ENCODE results near the gene SFI1.
A peak's percentile ranks its signal among the peaks of the same experiment; 100 is the strongest.

The SFI1 gene

DNA sequence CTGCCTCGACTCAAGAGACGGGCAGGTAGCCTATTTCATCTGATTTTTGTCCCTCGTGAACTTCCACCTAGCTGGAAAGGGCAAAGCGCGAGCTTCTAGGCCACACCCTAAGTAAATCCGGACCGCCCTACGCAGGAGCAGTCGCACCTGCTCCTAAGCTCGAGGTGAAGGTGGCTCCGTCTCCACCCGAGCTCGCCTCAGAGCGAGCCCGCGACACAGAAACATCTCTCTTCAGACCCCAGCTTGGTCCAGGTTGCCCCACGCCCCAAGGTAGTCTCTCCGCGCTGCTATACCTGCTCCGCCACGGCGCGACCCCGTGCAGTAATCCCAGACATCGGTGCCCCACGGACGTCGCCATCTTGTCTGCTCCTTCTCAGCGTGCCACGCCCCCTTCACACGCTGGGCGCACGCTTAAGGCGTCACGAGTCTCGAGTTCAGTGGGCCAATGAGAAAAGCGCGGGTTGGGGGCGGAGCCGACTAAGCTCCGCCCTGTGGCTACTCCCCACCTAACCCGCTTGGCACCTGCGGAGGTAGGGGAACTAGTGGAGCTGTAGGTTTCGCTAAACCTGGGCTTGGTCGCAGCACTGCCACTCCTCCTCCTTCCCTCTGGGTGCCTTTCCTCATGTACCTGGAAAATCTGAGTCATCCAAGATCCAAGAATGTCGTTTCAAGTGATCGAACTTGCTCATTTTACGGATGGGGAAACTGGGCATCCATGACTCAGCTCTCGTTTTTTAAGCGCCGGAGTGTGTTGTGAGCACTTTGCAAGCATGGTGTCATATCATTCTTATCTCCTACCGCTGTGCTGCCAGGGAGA, 165.7 kb downstream of the SFI1 start, which contains the start of gene PISD:
PISD (minus strand) TSS at position 365 of the 817 bp plus-strand sequence; CDS start at position 358, 7 bp downstream.
- ChIA-PET CTCF (interaction anchor here (0.8 to 1.0 kb wide), 3 partner anchors 28 to 666 kb away, joined by 3 to 6 read pairs (median 4); no protein-coding TSS in a partner anchor), POLR2A (ENCODE audit: low non-redundant PET) (interaction anchor here (0.5 to 1.0 kb wide), 3 partner anchors 15 to 693 kb away, joined by 3 read pairs; partner anchors contain the start of gene MORC2)
- peak within 1 kb of the TSS; percentile 89 for H3K27ac ChIP-seq
- DNase-seq (ENCODE audit: low spot score) = peak; percentile 94
- TF ChIP-seq, protein P1, sequence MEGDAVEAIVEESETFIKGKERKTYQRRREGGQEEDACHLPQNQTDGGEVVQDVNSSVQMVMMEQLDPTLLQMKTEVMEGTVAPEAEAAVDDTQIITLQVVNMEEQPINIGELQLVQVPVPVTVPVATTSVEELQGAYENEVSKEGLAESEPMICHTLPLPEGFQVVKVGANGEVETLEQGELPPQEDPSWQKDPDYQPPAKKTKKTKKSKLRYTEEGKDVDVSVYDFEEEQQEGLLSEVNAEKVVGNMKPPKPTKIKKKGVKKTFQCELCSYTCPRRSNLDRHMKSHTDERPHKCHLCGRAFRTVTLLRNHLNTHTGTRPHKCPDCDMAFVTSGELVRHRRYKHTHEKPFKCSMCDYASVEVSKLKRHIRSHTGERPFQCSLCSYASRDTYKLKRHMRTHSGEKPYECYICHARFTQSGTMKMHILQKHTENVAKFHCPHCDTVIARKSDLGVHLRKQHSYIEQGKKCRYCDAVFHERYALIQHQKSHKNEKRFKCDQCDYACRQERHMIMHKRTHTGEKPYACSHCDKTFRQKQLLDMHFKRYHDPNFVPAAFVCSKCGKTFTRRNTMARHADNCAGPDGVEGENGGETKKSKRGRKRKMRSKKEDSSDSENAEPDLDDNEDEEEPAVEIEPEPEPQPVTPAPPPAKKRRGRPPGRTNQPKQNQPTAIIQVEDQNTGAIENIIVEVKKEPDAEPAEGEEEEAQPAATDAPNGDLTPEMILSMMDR (conservative IDR thresholded peaks at IDR 0.05; ENCODE audit: low read depth) = no peak

DNA sequence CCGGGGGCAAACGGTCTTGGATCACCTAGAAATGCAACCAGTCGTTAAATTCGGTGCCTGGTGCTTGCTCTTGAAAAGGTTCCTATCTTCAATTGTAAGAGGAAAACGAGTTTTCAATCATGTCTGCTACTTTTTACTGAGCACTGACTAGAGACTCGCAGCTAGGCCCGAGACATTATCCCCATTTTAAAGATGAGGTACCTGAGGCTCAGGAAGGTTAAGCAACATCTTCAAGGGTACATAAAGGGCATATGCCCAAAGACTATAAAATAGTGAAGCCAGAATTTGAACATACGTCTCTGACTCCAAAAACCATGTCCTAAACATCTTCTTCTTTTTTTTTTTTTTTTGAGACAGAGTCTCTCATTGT, 166.3 kb downstream of the SFI1 start:
- no peak for DNase-seq (ENCODE audit: low spot score)
- ChIA-PET POLR2A (ENCODE audit: low non-redundant PET) (no interaction called here), CTCF (no interaction called here)
- H3K27ac ChIP-seq = peak overlapping the region; percentile 89
- TF ChIP-seq, protein P1 (conservative IDR thresholded peaks at IDR 0.05; ENCODE audit: low read depth) = no peak

Measured in RWPE1 (cell line).